Naive thymus-derived CD4-positive, alpha-beta T cell (primary cell): Measurements from ENCODE around the gene RSF1. TPM values are rescaled to one million over a fixed set of nuclear protein-coding genes. Genes with fewer than 3 reads are reported as not detected.
"Not testable (repeated sequence)": the region's sequence is repeated elsewhere in the genome, so short reads cannot be mapped to it uniquely, and the experiment has no call there.

Experiments used
- ATAC-seq: fragments of 150-1000 bp; cut with Tn5 transposase; 2 replicates; pipeline ENCODE4 v1.10.0; 2021; ENCODE audit warnings: mild to moderate bottlenecking, moderate library complexity
- CTCF ChIA-PET: fragments of 350-600 bp; sonication (Branson Sonifier 250); formaldehyde crosslinking; loops from one replicate; lab custom pipeline; 2021; ENCODE audit warnings: antibody characterized with exemption; lab: Charles Lee
- POLR2A ChIA-PET: fragments of 350-600 bp; sonication (Branson Sonifier 250); formaldehyde crosslinking; loops from one replicate; lab custom pipeline; 2021; ENCODE audit warnings: antibody characterized with exemption, inconsistent platforms; lab: Charles Lee
- DNase-seq, 9 donors: peaks; one replicate each; pipeline versions ENCODE4 v3.0.0 to v3.0.0-alpha.2; 2020 to 2022; ENCODE audit warnings: mixed read lengths in 1 of 9
- H3K27ac ChIP-seq: one replicate; pipeline ENCODE4 v1.7.0; 2013; ENCODE audit warnings: mild to moderate bottlenecking, low read depth, low read length, moderate library complexity
- H3K27me3 ChIP-seq, 2 donors: one replicate each; pipeline ENCODE4 v1.7.0; 2013; ENCODE audit warnings: low read length in 2 of 2, mild to moderate bottlenecking in 2 of 2, moderate library complexity in 2 of 2; ENCODE audit not compliant: control insufficient read depth in 2 of 2, insufficient read depth in 2 of 2
- H3K36me3 ChIP-seq, 3 experiments: 1 replicate in 2 of 3; 2 replicates in 1 of 3; pipeline ENCODE4 v1.7.0; 2013; ENCODE audit warnings: low read length in 3 of 3, mild to moderate bottlenecking in 3 of 3, moderate library complexity in 1 of 3; ENCODE audit not compliant: insufficient read depth in 3 of 3, control insufficient read depth in 2 of 3
- H3K4me1 ChIP-seq, 2 donors: one replicate each; pipeline ENCODE4 v1.7.0; 2013; ENCODE audit warnings: low read length in 2 of 2, mild to moderate bottlenecking in 2 of 2, moderate library complexity in 1 of 2; ENCODE audit not compliant: control insufficient read depth in 2 of 2, insufficient read depth in 2 of 2
- H3K4me3 ChIP-seq: 2 replicates; pipeline ENCODE4 v1.7.0; 2013; ENCODE audit warnings: mild to moderate bottlenecking, low read length
- H3K9me3 ChIP-seq, 3 experiments: 1 replicate in 2 of 3; 2 replicates in 1 of 3; pipeline ENCODE4 v1.7.0; 2013; ENCODE audit warnings: low read length in 3 of 3; ENCODE audit not compliant: control insufficient read depth in 2 of 3
- H3K27ac Mint-ChIP-seq, 9 donors: one replicate each; pipeline ENCODE4 v1.8.0; 2020 to 2022; ENCODE audit warnings: mixed read lengths in 9 of 9, mild to moderate bottlenecking in 8 of 9, moderate library complexity in 5 of 9, inconsistent platforms in 2 of 9
- H3K27me3 Mint-ChIP-seq, 5 donors: one replicate each; pipeline ENCODE4 v1.8.0; 2021 to 2022; ENCODE audit warnings: mixed read lengths in 5 of 5, mild to moderate bottlenecking in 1 of 5
- H3K36me3 Mint-ChIP-seq, 5 donors: one replicate each; pipeline ENCODE4 v1.8.0; 2020 to 2022; ENCODE audit warnings: mixed read lengths in 5 of 5, mild to moderate bottlenecking in 3 of 5, inconsistent platforms in 1 of 5
- H3K4me1 Mint-ChIP-seq, 7 donors: one replicate each; pipeline ENCODE4 v1.8.0; 2020 to 2022; ENCODE audit warnings: mixed read lengths in 7 of 7, mild to moderate bottlenecking in 3 of 7, inconsistent platforms in 1 of 7
- H3K4me3 Mint-ChIP-seq, 10 donors: one replicate each; pipeline ENCODE4 v1.8.0; 2020 to 2022; ENCODE audit warnings: mild to moderate bottlenecking in 10 of 10, mixed read lengths in 10 of 10, moderate library complexity in 6 of 10, inconsistent platforms in 2 of 10
- H3K9me3 Mint-ChIP-seq, 11 donors: one replicate each; pipeline ENCODE4 v1.8.0; 2020 to 2022; ENCODE audit warnings: mixed read lengths in 11 of 11, mild to moderate bottlenecking in 4 of 11, inconsistent platforms in 1 of 11, moderate library complexity in 1 of 11
- intact Hi-C, 2 donors: fragments of 100-400 bp; cut with micrococcal nuclease; formaldehyde crosslinking; loops; one replicate each; pipeline ENCODE4 v1.15.1; 2023
- polyA plus RNA-seq, 2 donors: library from polyadenylated mRNA; unstranded; fragments of 300-500 nt; fragmentation: Illumina TruSeq; gene quantifications; one replicate each; pipeline ENCODE4 v1.2.3, GENCODE V29; 2021
- total RNA-seq, 6 experiments: library from RNA in 5 of 6; stranded (reverse) in 5 of 6; gene quantifications; 1 replicate in 5 of 6; 2 replicates in 1 of 6; pipeline ENCODE4 v1.2.3 and lab custom pipeline; 2021 to 2026

Gene RSF1, protein sequence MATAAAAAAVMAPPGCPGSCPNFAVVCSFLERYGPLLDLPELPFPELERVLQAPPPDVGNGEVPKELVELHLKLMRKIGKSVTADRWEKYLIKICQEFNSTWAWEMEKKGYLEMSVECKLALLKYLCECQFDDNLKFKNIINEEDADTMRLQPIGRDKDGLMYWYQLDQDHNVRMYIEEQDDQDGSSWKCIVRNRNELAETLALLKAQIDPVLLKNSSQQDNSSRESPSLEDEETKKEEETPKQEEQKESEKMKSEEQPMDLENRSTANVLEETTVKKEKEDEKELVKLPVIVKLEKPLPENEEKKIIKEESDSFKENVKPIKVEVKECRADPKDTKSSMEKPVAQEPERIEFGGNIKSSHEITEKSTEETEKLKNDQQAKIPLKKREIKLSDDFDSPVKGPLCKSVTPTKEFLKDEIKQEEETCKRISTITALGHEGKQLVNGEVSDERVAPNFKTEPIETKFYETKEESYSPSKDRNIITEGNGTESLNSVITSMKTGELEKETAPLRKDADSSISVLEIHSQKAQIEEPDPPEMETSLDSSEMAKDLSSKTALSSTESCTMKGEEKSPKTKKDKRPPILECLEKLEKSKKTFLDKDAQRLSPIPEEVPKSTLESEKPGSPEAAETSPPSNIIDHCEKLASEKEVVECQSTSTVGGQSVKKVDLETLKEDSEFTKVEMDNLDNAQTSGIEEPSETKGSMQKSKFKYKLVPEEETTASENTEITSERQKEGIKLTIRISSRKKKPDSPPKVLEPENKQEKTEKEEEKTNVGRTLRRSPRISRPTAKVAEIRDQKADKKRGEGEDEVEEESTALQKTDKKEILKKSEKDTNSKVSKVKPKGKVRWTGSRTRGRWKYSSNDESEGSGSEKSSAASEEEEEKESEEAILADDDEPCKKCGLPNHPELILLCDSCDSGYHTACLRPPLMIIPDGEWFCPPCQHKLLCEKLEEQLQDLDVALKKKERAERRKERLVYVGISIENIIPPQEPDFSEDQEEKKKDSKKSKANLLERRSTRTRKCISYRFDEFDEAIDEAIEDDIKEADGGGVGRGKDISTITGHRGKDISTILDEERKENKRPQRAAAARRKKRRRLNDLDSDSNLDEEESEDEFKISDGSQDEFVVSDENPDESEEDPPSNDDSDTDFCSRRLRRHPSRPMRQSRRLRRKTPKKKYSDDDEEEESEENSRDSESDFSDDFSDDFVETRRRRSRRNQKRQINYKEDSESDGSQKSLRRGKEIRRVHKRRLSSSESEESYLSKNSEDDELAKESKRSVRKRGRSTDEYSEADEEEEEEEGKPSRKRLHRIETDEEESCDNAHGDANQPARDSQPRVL (N-terminal part only)
- total RNA-seq (100 to 1,000 TPM in 2 of 5 experiments, 10 to 100 TPM in 3; 59.0 to 113 (median 88.9) TPM), polyA plus RNA-seq (10 to 100 TPM; 33.3 to 38.4 TPM), total RNA-seq (lab: John Stamatoyannopoulos, UW) (155 reads per million, percentile 90 among the genes with 10 or more reads in this experiment)

DNA sequence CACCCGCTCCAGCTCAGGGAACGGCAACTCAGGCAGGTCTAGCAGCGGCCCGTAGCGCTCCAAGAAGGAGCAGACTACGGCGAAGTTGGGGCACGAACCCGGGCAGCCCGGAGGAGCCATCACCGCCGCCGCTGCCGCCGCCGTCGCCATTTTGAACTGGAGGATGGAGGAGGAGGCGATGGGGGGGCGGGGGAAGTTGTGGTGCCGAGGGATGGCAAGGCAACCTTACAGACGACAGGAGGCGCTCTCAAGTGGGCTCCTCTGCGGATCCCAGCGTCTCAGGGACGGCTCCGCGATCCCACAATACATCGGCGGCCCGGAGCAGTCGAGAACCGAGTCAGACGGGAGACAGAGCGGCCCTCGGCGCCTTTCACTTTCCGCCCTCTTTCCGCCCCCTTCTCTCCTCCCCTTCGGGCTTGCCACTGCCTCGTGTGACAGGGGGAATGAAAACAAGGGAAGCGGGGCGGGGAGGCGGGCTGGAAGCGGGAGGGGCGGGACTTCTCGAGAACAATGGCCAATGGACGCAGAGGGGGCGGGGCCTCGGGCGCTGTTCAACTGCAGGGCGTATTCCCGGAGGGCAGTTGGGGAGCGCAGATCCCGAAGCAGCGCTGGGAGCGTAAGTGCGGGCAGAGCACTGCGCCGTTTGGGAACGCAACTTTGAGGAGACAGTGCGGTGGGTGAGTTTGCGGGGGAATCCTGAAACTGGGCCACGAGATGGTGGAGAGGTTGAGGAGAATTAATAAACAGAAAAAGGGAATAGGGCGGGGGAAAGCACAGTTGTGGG, at the start of gene RSF1, which contains the start of gene AAMDC:
Gene RSF1, minus strand, starts transcription at position 158 of the 784 bp plus-strand sequence. Its CDS starts 8 bp downstream, at position 150.
Gene AAMDC, plus strand, starts transcription at position 580 of the 784 bp plus-strand sequence. CDS start 21,353 bp downstream, outside the sequence.
- Histone ChIP-seq H3K36me3 (peaks cover 0 to 10% (median 0%) of the 10 kb centered on the region in 3 experiments), H3K27ac (peak within 1 kb of the TSS; percentile 84), H3K9me3 (no peaks in the 10 kb centered on the region), H3K27me3 (no peaks in the 10 kb centered on the region), H3K4me3 (peak within 1 kb of the TSS; percentile 97), H3K4me1 (peaks cover 28 to 30% of the 10 kb centered on the region in 2 donors)
- H3K4me1 Mint-ChIP-seq: peaks cover 27 to 48% (median 42%) of the 10 kb centered on the region in 7 donors
- no peaks in the 10 kb centered on the region for H3K9me3 Mint-ChIP-seq
- CTCF ChIA-PET: no interaction called here
- peaks cover 0 to 8% (median 0%) of the 10 kb centered on the region in 5 donors for H3K36me3 Mint-ChIP-seq
- H3K27ac Mint-ChIP-seq: peak within 1 kb of the TSS; percentile 93 to 99 (median 95)
- DNase-seq (peak; percentile 89 to 98 (median 97)), ATAC-seq (peak; percentile 92)
- peaks cover 0 to 2% (median 0%) of the 10 kb centered on the region in 5 donors for H3K27me3 Mint-ChIP-seq
- H3K4me3 Mint-ChIP-seq: peak within 1 kb of the TSS; percentile 89 to 100 (median 98)
- POLR2A ChIA-PET: interaction anchor here (0.6 to 2.0 kb wide), 3 partner anchors 33 to 174 kb away, joined by 3 to 24 read pairs (median 4); partner anchors contain the start of gene INTS4
- intact Hi-C loops: loop anchor here (1.0 to 10.0 kb wide), 16 partner anchors 174 to 1376 kb away; partner anchors contain the start of genes ACER3 (in 2 of the 2), CAPN5 (in 2 of the 2), CLNS1A (in 2 of the 2) and GAB2 (in 2 of the 2)

DNA sequence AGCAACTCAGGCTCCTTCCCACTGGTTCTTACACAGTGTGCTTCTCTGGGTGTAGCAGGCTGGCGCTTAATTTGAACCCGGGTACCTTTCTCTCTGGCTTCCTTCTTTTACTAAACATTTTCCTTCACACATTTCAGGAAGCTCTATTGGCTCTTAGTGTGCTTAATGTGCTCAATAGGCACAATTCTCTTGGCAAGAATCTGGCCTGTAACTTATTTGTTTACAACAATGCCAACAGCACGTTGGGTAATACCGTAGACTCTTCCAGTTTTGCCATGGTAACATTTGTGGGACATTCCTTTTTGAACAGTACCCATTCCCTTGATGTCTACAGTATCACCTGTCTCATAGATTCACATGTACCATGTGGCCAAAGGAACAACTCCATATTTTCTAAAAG, 48.2 kb upstream of the RSF1 start:
- CTCF ChIA-PET: no interaction called here
- H3K4me3 Mint-ChIP-seq: no peak overlapping the region
- intact Hi-C loops: loop anchor here in 1 of 2 donors (5.0 kb wide), 1 partner anchor 91 kb away; no protein-coding TSS in a partner anchor
- H3K27ac ChIP-seq: no peak overlapping the region
- no peak overlapping the region for H3K4me3 ChIP-seq
- H3K27ac Mint-ChIP-seq: no peak overlapping the region
- no peak for ATAC-seq
- H3K27me3 ChIP-seq: no peaks in the 10 kb centered on the region
- peaks cover 0 to 4% (median 0%) of the 10 kb centered on the region in 3 experiments for H3K36me3 ChIP-seq
- POLR2A ChIA-PET: no interaction called here
- no peaks in the 10 kb centered on the region for H3K27me3 Mint-ChIP-seq
- DNase-seq: no peak
- no peaks in the 10 kb centered on the region for H3K9me3 Mint-ChIP-seq
- peaks cover 0 to 5% (median 0%) of the 10 kb centered on the region in 7 donors for H3K4me1 Mint-ChIP-seq
- no peaks in the 10 kb centered on the region for H3K9me3 ChIP-seq
- H3K4me1 ChIP-seq: no peaks in the 10 kb centered on the region
- peaks cover 0 to 36% (median 19%) of the 10 kb centered on the region in 5 donors for H3K36me3 Mint-ChIP-seq

DNA sequence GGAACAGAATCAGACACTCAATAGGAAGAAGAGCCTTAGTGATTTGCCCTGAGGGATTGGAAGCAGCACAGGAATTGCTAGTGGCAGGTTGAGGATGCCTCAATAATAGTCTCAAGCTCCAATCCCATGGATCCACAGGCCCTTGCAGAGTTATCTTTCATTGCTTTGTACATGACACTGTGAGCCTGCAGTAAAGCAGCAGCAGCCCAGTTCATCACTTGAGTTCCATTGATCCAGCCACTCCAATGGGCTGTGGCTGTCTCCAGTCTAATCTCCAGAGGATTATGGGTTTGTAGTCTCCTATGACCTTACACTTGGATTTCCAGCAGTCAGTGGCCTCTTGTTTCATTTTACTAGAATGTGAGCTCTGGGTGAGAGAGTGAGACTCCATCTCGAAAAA, 45.8 kb upstream of the RSF1 start:
- no peak overlapping the region for H3K4me3 ChIP-seq
- no peaks in the 10 kb centered on the region for H3K36me3 ChIP-seq
- peaks cover 0 to 5% (median 0%) of the 10 kb centered on the region in 7 donors for H3K4me1 Mint-ChIP-seq
- intact Hi-C loops: loop anchor here in 1 of 2 donors (5.0 kb wide), 1 partner anchor 89 kb away; no protein-coding TSS in a partner anchor
- POLR2A ChIA-PET: no interaction called here
- H3K4me1 ChIP-seq: no peaks in the 10 kb centered on the region
- ATAC-seq (no peak), DNase-seq (no peak)
- H3K27me3 ChIP-seq: no peaks in the 10 kb centered on the region
- peaks cover 0 to 44% (median 19%) of the 10 kb centered on the region in 5 donors for H3K36me3 Mint-ChIP-seq
- no peak overlapping the region for H3K4me3 Mint-ChIP-seq
- CTCF ChIA-PET: no interaction called here
- no peaks in the 10 kb centered on the region for H3K9me3 Mint-ChIP-seq
- H3K27ac ChIP-seq: no peak overlapping the region
- no peaks in the 10 kb centered on the region for H3K9me3 ChIP-seq
- H3K27ac Mint-ChIP-seq: peak overlapping the region in 3 of 9 donors; percentile 5 to 74 (median 68)
- no peaks in the 10 kb centered on the region for H3K27me3 Mint-ChIP-seq

DNA sequence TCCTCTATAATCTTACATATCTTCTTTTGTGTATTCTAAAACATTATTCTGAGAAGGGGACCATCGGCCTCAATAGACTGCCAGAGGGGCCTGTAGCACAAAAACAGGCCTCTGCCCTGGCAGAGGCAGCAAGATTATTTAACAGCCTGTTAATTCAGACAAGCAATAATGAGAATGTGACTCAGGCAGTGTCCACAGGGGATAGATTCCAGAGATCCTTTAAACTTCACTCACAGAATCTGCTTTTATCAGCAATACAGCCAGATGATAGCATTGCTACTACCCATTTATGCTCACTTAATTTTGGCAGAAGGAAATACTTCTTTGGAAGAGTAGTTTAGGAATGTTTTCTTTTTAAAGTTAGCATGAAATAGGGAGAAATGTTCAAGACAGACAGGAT, 45.3 kb upstream of the RSF1 start:
- Mint-ChIP-seq H3K4me1 (peaks cover 0 to 5% (median 0%) of the 10 kb centered on the region in 7 donors), H3K9me3 (no peaks in the 10 kb centered on the region), H3K4me3 (no peak overlapping the region), H3K27ac (peak overlapping the region in 3 of 9 donors; percentile 5 to 68 (median 20)), H3K36me3 (peaks cover 0 to 43% (median 18%) of the 10 kb centered on the region in 5 donors), H3K27me3 (no peaks in the 10 kb centered on the region)
- H3K27ac ChIP-seq: no peak overlapping the region
- H3K9me3 ChIP-seq: no peaks in the 10 kb centered on the region
- H3K27me3 ChIP-seq: no peaks in the 10 kb centered on the region
- ATAC-seq (no peak), DNase-seq (no peak)
- POLR2A ChIA-PET: no interaction called here
- no peak overlapping the region for H3K4me3 ChIP-seq
- no peaks in the 10 kb centered on the region for H3K4me1 ChIP-seq
- CTCF ChIA-PET: no interaction called here
- intact Hi-C loops: loop anchor here in 1 of 2 donors (5.0 kb wide), 1 partner anchor 89 kb away; no protein-coding TSS in a partner anchor
- H3K36me3 ChIP-seq: no peaks in the 10 kb centered on the region

DNA sequence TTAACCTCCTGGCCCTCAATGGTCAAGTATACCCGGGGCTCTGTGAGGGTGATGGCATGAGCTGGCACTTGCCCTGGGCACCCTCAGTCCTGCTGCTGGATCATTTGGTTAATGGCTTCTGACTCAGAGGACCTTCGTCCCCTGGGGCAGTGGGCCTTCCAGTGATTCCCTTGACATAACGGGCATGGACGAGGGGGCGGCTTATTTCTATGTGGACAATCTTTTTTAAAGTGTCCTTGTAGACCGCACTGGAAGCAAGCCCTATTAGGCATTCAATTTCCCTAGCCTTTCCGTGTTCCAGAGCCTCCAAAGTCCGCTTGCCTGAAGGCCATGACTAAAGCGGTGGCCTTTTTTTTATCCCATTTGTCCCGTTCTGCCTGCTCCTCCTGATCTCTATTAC, 40.9 kb upstream of the RSF1 start:
- H3K27me3 ChIP-seq, POLR2A ChIA-PET: not testable (repeated sequence)

More for the DNA sequence above, 40.9 kb upstream of the RSF1 start:
- H3K27ac ChIP-seq, H3K36me3 ChIP-seq, H3K4me3 ChIP-seq, intact Hi-C loops, H3K4me1 Mint-ChIP-seq, H3K4me1 ChIP-seq, H3K4me3 Mint-ChIP-seq, H3K9me3 Mint-ChIP-seq, DNase-seq, ATAC-seq, H3K27me3 Mint-ChIP-seq, H3K27ac Mint-ChIP-seq, H3K9me3 ChIP-seq, CTCF ChIA-PET: not testable (repeated sequence)
- H3K36me3 Mint-ChIP-seq: peaks cover 1 to 31% (median 13%) of the 10 kb centered on the region in 5 donors
